PFSK-1 (cell line): ENCODE data around the gene CDA.

Experiments
- FOXP2 ChIP-seq: optimal IDR thresholded peaks from 2 replicates; pipeline ENCODE3; 2011; ENCODE audit warnings: borderline replicate concordance, control low read depth, inconsistent platforms; ENCODE audit not compliant: insufficient read depth; ENCODE audit errors: extremely low read length, extremely low read depth
- POLR2AphosphoS5 ChIP-seq: IDR thresholded peaks from 2 replicates; pipeline ENCODE4 v1.6.1; 2012; ENCODE audit warnings: low read depth, mild to moderate bottlenecking, control low read depth, low read length, moderate library complexity
- SIN3A ChIP-seq: IDR thresholded peaks from 2 replicates; pipeline ENCODE4 v1.6.1; 2012; ENCODE audit warnings: mild to moderate bottlenecking, low read length, moderate library complexity, borderline replicate concordance; ENCODE audit not compliant: insufficient read depth
- TAF1 ChIP-seq: IDR thresholded peaks from 2 replicates; pipeline ENCODE4 v1.6.1; 2012; ENCODE audit warnings: low read length, control low read depth, borderline replicate concordance; ENCODE audit not compliant: insufficient read depth
- TF ChIP-seq, protein P1 (sequence below), 2 experiments: IDR thresholded peaks; 2 replicates each; pipeline versions ENCODE4 v1.6.1 to v1.8.0; 2011 to 2012; ENCODE audit warnings: low read depth in 2 of 2, low read length in 2 of 2, control low read depth in 1 of 2, inconsistent platforms in 1 of 2, mild to moderate bottlenecking in 1 of 2, moderate library complexity in 1 of 2; ENCODE audit not compliant: insufficient read depth in 1 of 2

CDA gene

DNA sequence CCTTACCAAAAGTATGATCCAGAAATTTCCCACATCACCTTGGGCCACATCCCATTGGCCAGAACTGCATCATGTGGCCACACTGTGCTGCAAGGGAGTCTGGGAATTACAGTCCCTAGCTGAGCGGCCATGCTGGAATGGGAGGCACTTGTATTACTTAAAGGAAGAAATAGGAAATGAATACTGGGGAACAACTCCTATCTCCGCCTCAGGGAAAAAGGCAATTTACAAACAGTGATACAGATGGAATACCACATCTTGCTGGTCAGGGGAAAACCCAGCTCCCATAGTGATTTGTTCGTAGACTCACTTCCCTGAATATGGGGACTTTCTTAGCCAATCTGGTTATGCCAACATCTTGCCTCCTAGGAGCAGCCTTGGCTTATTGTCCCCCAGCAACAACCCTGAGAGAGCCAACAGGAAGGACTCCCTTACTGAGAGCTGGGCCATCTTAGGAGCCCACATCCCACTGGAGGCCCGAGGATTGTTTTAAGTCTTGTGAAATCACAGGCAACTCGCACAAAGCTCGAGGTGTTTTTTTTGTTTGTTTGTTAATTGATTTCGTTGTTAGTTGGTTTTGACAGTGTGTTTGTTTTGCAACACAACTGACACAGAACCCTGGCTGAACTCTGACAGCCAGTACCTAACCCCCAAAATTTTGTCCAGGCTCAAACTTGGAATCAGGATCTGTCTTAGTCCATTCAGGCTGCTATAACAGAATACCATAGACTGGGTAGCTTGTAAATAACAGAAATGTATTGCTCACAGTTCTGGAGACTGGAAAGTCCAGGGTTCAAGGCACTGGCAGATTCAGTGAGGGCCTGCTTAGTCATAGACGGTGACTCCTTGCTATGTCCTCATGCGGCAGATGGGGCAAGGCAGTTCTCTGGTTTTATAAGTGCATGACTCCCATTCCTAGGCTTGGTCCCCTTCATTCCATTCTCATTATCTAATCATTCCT lies 14.9 kb downstream of the CDA start:
- TF ChIP-seq POLR2AphosphoS5 (no peak), SIN3A (no peak), FOXP2 (no peak), TAF1 (no peak)
- TF ChIP-seq, protein P1, sequence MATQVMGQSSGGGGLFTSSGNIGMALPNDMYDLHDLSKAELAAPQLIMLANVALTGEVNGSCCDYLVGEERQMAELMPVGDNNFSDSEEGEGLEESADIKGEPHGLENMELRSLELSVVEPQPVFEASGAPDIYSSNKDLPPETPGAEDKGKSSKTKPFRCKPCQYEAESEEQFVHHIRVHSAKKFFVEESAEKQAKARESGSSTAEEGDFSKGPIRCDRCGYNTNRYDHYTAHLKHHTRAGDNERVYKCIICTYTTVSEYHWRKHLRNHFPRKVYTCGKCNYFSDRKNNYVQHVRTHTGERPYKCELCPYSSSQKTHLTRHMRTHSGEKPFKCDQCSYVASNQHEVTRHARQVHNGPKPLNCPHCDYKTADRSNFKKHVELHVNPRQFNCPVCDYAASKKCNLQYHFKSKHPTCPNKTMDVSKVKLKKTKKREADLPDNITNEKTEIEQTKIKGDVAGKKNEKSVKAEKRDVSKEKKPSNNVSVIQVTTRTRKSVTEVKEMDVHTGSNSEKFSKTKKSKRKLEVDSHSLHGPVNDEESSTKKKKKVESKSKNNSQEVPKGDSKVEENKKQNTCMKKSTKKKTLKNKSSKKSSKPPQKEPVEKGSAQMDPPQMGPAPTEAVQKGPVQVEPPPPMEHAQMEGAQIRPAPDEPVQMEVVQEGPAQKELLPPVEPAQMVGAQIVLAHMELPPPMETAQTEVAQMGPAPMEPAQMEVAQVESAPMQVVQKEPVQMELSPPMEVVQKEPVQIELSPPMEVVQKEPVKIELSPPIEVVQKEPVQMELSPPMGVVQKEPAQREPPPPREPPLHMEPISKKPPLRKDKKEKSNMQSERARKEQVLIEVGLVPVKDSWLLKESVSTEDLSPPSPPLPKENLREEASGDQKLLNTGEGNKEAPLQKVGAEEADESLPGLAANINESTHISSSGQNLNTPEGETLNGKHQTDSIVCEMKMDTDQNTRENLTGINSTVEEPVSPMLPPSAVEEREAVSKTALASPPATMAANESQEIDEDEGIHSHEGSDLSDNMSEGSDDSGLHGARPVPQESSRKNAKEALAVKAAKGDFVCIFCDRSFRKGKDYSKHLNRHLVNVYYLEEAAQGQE (IDR thresholded peaks at IDR 0.05; ENCODE audit: insufficient read depth in 1 of 2, low read depth in 2 of 2, low read length in 2 of 2): no peak

- TF ChIP-seq POLR2AphosphoS5: no peak
- TF ChIP-seq SIN3A: no peak
- no peak for TF ChIP-seq TAF1
- TF ChIP-seq FOXP2: no peak
- TF ChIP-seq, protein P1 (IDR thresholded peaks at IDR 0.05; ENCODE audit: insufficient read depth in 1 of 2, low read depth in 2 of 2, low read length in 2 of 2): no peak
These were observed 15.8 kb downstream of the CDA start for GRCh38 chr1:20604678-20605077.

DNA sequence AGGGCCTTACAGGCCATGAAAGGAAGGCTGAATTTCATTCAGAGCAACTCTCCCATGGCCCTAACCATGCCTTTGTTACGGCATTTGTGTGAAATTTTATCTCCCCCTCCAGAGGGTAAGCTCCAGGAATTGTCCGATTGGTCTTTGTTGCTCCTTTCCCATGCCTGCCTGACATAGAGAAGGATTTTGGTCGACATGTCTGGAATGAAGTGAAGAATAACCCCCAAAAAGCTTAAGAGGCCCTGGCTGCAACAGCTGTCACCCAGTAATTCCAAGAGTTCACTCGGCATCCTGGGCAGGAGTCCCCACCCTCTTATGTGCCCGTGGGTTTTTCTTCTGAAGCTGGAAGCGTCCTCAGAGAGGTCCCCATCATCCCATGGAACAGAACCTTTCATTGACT lies 20.6 kb downstream of the CDA start:
- TF ChIP-seq SIN3A (no peak), POLR2AphosphoS5 (no peak), FOXP2 (no peak), TAF1 (no peak)
- TF ChIP-seq, protein P1 (IDR thresholded peaks at IDR 0.05; ENCODE audit: insufficient read depth in 1 of 2, low read depth in 2 of 2, low read length in 2 of 2): no peak

- TF ChIP-seq, protein P1 (IDR thresholded peaks at IDR 0.05; ENCODE audit: insufficient read depth in 1 of 2, low read depth in 2 of 2, low read length in 2 of 2): no peak
- no peak for TF ChIP-seq POLR2AphosphoS5
- TF ChIP-seq TAF1: no peak
- no peak for TF ChIP-seq FOXP2
- TF ChIP-seq SIN3A: no peak
These were observed 22.1 kb downstream of the CDA start for GRCh38 chr1:20610970-20611369.
